GM06990 (cell line): ENCODE results near the gene UBE3C.

ENCODE experiments used
- DNase-seq: peaks from one replicate; pipeline ENCODE4 v3.0.0-alpha.2; 2011; ENCODE audit not compliant: insufficient read length; ENCODE audit errors: extremely low read depth
- H3K27me3 ChIP-seq: replicated peaks from 2 replicates; pipeline ENCODE4 v1.6.0; 2011; ENCODE audit warnings: low read length; ENCODE audit not compliant: control insufficient read depth, insufficient read depth
- H3K36me3 ChIP-seq: 2 replicates; pipeline ENCODE4 v1.5.1; 2011; ENCODE audit warnings: low read length; ENCODE audit not compliant: control insufficient read depth, insufficient read depth
- H3K4me3 ChIP-seq: replicated peaks from 2 replicates; pipeline ENCODE4 v1.5.1; 2011; ENCODE audit warnings: low read depth, mild to moderate bottlenecking, control low read depth, low read length
- CTCF ChIP-seq: IDR thresholded peaks from 2 replicates; pipeline ENCODE4 v1.5.1; 2011; ENCODE audit warnings: low read length, control low read depth, mild to moderate bottlenecking, inconsistent platforms; ENCODE audit not compliant: insufficient read depth, poor library complexity, severe bottlenecking

Gene UBE3C

GRCh38 chr7:157300369-157300825, 161.7 kb downstream of the UBE3C start:
- Histone ChIP-seq H3K36me3 (no peaks in the 10 kb centered on the region; the same call in 1 of the 2 replicates), H3K27me3 (no peaks in the 10 kb centered on the region), H3K4me3 (no peak overlapping the region)
- no peak for TF ChIP-seq CTCF
- no peak for DNase-seq

GRCh38 chr7:157301610-157302120, 162.9 kb downstream of the UBE3C start:
- Histone ChIP-seq H3K36me3 (no peaks in the 10 kb centered on the region; the same call in 1 of the 2 replicates), H3K4me3 (no peak overlapping the region), H3K27me3 (no peaks in the 10 kb centered on the region)
- no peak for TF ChIP-seq CTCF
- DNase-seq, result no peak

GRCh38 chr7:157306846-157307838, 168.4 kb downstream of the UBE3C start:
- TF ChIP-seq CTCF, result no peak
- Histone ChIP-seq H3K4me3 (no peak overlapping the region), H3K36me3 (no peaks in the 10 kb centered on the region), H3K27me3 (no peaks in the 10 kb centered on the region)
- no peak for DNase-seq

- H3K36me3 ChIP-seq, result no peaks in the 10 kb centered on the region
- no peaks in the 10 kb centered on the region for H3K27me3 ChIP-seq
- no peak for TF ChIP-seq CTCF
- H3K4me3 ChIP-seq, result no peak overlapping the region
- no peak for DNase-seq
Measured at GRCh38 chr7:157309988-157310668, 171.4 kb downstream of the UBE3C start.

GRCh38 chr7:157310676-157311185, 172.0 kb downstream of the UBE3C start:
- no peak for DNase-seq
- Histone ChIP-seq H3K4me3 (no peak overlapping the region), H3K27me3 (no peaks in the 10 kb centered on the region), H3K36me3 (no peaks in the 10 kb centered on the region)
- TF ChIP-seq CTCF, result no peak
